Measurements from ENCODE around the gene SASH1.
A peak's percentile ranks its signal among the peaks of the same experiment; 100 is the strongest.

SASH1 gene

DNA sequence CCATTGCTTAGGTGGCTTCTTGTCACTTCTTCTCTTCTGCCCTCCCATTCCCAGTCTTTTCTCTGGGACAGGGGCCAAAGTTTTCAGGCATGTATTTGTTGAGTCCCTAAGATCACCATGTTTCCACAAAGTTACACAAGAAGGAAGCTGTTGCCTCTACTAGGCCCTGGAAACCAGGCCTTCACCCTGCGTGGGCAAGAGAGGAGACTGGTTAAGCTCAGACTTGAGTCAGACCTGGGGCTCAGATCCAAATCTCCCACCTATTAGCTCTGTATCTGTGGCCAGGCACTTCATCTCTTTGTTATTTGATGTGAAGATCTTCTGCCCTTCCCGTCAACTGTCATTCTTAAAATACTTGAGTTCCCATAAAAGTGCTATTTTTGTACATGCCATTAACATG is 154.6 kb downstream of the SASH1 start:
- DNase-seq (ENCODE audit: low read depth) = peak; percentile 34

DNA sequence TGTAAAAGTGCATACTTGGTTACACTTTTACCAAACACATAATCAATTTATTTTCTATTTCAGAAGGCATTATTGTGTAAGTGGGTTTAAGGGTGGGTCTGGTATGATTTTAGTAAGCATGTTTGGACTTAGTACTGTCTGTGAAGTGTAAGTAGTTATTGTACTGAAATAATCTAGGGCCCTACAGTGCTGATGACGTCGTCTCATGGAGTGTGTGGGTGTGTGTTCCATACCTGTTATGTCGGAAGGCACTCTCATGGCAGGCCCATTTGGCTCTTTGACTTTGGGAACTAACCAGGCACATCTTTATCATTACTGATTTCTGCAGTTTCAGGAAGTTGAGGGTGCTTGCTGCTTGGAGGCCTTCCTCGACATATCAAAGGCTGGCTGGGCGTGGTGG is 155.1 kb downstream of the SASH1 start:
- DNase-seq (ENCODE audit: low read depth) = no peak

DNA sequence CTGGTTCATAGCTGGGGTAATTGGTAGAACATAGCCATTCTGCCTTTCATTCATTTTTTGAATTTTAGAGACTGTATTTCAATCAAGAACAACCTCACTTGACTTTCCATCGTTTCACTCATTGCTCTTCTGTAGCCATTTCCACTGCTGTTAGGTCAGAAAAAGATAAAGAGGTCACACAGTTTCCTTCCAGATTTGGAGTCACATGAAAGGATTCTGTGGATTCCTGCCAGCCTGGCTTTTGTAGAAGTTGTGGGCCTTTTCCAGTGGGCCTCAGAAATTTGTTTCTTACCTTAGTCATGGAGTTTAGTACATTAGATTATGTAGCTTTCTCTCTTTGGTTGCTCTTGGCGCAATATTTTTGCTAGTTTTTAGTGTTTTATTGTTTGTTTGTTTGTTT is 157.8 kb downstream of the SASH1 start:
- no peak for DNase-seq (ENCODE audit: low read depth)

DNA sequence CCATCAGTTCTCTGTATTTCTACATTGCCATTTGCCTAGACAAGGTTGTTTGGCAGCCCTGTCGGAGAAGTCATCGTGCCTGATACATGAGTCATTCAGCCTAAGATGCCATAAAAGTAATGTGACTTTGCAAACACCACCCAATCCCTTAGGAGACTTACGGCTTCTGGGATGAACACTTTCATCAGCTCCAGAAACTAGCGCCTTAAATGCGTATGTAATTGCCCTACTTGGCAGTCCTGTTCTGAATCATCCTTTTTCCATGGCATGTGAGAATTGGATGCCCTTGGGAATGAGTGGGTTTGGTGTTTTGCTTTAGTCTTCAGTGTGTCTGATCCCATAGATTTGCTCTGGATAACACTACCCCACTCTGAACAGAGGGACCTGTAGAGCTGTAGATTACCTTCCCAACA is 158.5 kb downstream of the SASH1 start:
- DNase-seq (ENCODE audit: low read depth) = peak; percentile 95

DNA sequence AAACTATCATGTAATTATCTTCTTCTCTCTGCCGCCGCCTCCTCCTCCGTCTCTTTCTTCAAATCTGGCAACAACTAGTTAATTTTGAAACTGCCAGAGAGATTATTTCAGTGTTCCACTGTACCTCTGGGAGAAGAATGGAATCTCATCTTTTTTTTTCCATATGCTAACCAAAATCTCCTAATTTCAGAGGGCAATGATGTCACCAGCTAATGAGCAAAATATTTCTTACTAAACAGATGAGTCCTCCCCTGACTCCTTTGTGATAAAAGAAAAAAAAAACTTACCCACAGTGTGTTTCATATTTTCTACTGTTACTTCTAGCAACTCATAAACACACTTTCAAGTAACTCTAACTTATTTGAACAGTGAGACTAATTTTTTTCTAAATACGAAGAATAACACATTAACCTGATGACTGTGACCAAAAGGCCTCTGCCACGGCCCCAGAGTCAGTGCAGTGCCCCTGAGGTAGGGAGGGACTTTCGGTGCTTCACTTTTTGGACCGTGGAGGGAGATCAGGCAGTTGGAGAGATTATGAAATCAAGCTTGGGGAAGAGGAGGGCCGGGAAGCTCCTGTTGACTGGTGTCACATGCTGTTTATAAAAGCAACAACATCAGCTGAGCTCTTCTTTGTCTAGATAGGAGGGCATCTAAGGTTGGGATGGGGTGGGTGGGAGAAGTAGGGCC is 159.6 kb downstream of the SASH1 start:
- peak; percentile 32 for DNase-seq (ENCODE audit: low read depth)

DNA sequence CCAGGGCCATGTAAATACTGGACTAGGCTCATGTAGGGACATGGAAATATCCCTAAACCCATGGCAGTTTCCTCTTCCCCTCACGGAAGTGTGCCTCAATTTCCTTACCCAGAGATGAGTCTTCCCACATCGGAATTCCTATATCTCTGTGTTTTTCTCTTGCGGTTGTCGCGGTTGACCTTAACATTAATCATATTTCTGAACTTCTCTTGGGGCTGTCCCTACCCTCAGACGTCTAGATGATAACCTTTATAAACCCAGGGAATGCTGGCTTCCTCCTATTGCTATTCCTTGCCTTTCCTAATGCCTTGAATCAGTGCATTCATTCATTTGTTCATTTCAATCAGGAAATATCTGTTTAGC is 160.1 kb downstream of the SASH1 start:
- no peak for DNase-seq (ENCODE audit: low read depth)

DNA sequence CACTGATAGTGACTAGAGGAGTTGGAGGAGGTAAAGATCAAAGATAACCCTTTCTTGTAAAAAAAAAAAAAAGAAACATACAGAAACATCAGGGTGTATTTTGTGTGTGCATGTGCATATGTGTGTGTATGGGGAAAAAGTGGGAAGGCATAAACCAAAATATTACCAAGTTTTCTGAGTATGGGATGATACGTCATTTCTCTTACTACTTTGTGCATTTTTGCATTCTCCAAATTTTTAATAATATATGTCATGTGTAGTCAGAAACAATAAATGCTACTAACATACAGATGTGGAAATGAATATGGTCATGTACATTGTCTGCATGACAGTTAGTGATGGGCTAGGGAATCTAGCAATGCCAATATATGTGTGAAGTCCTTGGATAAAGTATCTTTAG is 161.1 kb downstream of the SASH1 start:
- DNase-seq (ENCODE audit: low read depth) = no peak

DNA sequence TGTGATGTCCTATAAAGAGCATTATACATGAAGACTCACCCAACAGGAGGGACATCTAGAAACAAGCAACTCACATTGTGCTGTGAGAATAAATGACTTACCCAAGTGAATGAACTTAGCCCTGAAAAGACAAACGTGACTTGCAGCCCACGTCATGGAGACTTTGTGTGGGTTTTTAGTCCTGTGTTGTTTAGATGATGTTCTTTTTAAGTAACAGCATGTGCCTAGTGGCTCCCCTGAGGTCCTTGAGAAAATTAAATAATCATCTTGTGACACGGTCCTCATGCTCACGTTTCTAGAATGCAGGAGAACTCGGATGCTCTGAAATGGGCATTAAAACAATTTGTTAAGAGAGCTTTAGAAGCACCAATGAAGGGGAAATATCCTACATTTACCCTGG is 165.1 kb downstream of the SASH1 start:
- DNase-seq (ENCODE audit: low read depth) = peak; percentile 41

DNA sequence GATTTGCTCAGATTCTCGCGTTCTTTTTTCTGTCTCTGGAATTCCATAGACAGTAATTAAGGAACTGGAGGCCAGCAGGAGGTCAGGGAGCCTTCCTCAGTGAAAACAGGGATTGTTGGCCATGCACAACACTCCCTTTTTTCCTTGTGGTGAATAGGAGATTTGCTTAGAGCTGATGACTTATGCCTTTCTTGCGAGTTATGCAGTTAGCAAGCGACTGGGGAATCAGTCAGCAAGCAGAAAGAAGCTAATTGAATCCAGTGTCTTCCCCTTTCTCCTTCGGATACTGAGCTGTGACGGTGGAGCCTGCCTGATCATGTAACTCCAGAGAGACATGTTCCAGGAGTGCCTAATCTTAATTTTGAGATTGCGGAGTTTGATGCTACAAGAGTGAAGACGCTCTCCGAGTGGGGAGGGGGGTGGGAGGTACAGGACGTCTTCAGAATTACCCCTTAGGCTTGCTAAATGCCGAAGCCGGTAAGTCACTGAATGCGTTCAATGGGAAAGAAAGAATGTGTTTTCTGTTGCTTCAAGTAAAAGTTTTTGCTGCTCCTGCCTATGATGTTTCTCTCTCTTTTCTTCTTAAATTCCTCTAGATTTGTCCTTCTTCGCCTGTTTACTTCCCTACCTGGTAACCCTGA is 165.9 kb downstream of the SASH1 start:
- DNase-seq (ENCODE audit: low read depth) = peak; percentile 86

DNA sequence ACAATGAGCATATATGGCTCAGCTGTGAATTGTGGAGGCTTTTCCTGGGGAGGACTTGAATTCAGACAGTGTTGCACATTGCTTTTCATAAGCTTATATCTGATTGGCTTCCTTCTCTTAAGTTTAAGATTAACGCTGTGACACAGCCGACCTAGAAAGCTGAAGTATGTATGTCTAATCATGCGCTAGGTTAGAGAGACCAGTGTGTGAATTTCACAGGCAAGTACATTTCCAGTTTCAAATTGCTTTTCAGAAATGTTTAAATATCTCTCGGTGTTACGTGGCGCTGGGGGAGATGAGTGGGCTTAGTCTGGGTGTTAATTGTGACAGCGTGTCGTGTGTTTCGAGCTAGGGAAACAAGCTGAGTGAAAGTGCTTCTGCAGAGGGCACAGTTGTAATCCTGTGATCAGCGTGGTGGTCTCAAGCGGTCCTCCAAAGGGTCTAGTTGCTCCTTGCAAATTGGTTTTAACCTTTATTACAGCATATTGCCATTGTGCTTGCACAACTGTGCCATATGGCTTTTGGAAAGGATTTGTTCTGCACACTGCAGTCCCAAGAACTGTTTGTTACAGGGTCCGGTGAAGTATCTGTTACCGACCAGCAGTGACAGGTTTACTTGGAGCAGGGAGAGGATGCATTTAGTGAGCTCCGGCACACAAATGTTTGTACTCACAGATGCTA is 166.6 kb downstream of the SASH1 start:
- peak; percentile 75 for DNase-seq (ENCODE audit: low read depth)

DNA sequence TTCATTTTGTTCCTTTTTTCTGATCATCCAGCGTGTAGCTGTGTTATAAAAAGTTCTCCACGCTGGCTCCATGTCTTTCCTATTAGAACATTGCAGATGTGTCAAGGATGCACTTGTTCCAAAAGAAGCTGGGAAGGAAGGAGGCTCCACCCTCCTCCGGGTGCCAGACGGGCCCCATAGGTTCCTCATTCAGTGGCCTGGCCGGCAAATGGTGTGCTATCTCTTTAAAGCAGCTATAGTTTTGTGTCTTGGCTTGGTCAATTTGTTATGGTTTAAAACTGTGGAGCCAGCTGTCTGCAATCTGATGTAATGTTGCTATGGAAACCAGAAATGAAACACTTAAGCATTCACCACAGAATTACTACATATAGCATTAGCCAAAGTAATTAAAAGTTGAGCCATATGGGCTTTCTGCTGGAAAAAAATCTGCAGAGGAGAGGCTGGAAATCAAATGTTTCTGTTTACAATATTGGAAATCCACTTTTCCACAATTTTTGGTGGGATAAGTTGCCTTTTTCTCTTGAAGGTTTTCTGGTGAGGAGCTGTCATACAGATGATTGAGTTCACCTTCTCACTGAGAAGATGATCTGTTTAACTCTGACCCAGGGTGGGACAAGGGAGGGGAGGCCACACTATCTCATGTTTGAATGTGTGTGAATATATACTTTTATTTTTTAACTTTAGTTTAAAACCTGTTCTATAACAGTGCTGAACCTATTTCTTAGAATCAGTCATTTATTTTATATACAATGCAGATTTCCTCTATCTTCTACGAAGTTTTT is 167.4 kb downstream of the SASH1 start:
- peak; percentile 97 for DNase-seq (ENCODE audit: low read depth)

DNA sequence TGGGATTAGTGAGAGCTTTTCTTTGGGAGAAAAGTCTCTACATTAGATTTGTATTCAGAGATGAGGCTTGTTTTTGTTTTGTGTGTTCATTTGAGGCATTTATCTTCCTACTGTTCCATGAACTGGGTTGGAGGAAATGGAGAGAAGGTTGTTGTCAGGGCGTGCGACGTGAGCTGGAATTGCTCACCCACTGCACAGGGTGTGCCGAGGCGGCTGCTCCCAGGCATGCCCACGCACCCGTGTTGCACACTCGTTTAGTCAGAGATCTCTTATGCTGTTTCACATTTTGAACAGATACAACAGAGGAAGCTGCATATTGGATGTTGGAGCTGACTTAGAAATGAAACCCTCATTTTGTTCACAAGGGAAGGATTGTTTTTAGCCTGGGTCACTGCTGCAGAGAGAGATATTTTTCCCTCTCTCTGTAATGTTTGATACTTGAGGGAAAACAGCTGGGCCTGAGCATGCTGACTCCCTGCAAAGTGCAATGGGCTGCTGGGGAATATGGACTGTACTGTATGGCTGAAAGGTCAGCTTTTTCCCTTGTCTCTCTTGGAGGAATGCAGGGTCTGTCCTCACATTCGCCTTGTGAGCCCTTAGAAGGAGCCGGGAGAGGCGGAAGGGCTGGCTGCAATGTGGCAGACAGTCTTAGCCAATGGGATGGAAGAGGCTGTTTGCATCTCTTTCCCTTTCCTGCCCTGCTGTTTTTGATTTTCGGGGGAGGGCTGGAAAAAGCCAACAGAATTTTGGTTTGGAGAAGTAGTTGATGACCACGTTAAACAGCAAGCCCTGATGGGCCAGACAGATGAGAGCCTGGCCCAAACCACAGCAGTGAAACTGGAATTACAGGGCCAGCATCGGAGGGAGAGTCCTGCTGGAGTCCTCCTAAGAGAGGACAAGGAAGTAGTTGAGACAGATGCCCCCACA is 170.8 kb downstream of the SASH1 start:
- no peak for DNase-seq (ENCODE audit: low read depth)

DNA sequence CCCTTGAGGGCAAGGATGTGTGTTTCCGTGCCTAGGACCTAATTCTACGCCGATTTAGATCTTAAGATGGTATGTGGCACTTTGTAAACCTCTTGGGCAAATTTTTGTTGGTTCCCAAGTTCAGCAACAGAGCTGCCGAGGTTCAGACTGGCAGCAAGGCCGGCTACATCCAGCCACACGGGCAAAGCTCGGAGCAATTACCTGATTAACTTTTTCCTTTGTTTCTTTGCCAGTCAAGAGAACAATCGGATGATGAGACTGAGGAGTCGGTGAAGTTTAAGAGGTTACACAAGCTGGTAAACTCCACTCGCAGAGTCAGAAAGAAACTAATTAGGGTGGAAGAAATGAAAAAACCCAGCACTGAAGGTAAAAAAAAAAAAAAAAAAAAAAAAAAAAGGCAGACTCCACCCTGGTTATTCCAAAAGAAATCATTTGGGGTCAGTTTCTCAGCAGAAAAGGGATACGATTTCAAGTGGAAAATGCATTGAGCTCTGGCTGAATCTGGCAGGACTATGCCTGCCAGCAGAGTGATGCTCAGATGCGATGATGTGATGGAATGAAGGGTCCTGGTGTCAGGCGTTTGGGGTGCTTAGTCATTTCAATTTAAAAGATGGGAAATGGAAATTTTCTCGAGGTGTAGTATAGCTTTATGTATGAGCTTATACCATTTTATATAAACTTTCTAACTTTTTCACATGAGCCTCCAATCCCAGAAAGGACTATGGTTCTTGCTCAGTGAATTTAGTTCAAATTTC is 171.6 kb downstream of the SASH1 start:
- DNase-seq (ENCODE audit: low read depth) = no peak

DNA sequence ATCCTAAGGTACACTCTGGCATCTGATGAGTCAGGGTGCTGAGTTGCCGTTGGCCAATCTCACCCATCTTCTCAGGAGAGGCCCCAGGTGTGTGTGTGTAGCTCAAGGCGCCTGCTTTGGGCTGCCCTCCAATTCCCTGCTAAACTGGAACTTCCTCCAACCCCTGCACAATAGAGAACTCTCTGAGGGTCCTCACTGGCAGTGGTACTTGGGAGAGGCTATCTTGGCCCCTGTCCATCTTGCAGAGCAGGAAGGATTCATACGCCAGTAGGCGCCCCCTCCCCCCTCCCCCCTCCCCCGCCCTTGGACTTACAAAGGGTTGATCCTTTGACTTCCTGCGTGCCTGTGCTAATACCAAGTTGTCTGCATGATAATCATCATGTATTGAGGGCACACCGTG is 173.6 kb downstream of the SASH1 start:
- DNase-seq (ENCODE audit: low read depth) = no peak

DNA sequence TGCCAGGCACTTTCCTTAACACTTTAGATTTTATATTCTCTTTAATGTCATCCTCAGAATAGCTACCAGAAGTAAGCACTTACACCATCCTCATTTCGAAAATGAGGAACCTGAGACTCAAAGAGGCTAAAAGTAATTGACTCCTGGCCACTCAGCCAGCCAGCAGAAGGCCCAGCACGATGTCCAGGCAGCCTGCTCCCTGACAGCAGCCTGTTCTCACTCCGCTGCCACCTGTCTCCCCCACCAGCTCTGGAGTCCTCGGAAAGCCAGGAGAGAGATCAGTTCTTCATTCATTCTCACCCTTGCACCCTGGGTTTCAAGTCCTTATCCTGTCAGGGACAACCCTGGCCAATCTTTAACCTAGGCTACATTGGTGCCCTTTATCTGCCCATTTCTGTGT is 174.0 kb downstream of the SASH1 start:
- no peak for DNase-seq (ENCODE audit: low read depth)

DNA sequence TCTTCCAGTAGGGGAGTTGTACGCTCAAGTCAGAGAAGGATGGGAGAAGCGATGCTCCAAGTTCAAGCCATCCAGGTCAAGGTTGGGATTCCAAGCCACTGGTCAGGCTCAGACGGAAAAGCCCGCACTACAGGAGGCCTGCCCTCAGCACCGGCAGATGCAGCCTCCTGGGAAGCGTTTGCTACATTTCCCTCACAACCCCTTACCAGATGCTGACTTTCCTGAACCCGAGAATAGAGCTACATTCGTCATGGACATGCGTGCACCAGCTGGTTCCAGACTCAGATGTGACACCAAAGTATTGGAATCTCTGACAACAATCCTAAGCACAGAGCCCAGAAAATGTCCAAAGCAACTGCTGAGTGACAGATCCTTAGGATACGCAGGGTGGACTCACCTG is 174.8 kb downstream of the SASH1 start:
- DNase-seq (ENCODE audit: low read depth) = no peak

DNA sequence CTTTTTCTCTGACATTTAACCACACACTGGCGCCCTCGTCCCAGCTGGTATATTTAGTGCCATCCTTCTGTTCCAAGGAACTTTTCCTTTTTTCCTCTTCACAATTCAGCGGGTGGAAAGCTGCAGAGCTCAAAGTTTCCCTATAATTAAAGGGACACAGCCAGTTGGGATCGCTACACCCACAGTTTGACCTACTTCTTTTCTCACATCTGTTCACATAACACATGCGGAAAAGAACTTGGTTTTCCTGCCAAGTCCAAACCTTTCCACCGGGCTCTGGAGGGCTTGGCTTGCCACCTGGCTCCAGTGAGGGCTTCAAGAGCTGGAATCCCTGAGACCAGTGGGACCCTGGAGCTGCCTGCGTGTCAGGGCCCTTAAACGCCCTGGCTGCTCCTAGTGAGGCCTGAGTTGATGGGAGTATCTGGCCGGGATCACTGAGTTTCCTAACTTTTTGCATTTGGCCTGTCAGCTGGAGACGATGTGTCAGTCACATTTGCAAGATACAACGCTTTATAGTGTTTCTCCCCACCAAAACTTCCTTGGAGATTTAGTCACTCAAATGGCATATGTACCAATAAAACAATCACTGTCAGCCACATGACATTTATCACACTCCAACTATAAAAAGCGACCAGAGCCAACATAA is 176.0 kb downstream of the SASH1 start:
- no peak for DNase-seq (ENCODE audit: low read depth)

DNA sequence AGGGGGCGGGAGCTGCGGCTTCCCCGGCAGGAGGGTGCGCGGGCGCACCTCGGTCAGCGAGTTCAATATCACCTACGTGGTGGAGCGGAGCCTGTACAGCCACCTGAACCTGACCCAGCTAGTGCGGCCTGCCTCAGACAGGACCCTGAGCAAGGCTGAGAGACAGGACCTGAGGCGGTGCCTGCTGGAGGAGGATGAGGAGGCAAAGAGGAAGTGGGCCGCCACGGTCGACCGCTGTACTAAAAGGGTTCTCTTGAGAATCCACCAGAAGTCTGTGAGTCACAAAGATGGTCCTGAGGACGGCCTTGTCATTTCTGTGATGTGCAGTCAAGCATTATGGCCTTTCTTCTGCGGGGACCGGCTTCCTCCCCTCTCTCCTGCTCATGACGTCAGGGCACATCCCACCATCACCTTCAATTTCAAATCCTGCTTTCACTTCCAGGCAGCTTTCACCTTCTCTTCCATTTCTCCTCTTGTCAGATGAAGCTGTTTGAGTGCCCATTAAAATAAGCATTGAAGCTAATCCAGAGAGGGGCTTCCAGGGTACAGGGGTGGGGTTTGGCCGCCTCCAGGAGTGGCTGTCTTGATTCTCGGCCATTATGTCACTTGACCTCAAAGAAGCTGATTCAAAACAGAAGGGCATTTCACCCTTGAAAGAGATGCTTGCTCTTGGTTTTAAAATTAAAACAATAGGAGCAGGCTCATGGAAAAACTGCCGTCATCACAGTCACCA is 177.6 kb downstream of the SASH1 start:
- no peak for DNase-seq (ENCODE audit: low read depth)

DNA sequence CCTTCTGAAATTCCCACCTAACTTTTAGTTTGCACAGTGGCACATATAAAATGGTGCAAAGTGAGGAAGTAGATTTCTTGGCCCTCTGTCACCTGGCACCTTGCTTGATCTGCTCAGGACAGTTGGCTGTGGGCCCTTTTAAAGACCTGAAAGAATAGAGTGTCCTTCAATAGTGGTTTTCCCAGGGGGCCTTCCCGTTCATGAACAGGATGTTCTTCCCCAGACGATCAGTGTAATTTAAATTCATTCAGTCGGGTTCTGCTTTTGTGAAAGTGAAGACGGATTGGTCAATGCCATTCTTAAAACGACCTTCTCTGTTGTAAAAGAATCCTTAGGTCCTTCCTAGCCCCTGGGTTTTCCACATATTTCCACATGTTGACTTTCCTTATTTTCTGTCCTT is 178.5 kb downstream of the SASH1 start:
- DNase-seq (ENCODE audit: low read depth) = no peak

DNA sequence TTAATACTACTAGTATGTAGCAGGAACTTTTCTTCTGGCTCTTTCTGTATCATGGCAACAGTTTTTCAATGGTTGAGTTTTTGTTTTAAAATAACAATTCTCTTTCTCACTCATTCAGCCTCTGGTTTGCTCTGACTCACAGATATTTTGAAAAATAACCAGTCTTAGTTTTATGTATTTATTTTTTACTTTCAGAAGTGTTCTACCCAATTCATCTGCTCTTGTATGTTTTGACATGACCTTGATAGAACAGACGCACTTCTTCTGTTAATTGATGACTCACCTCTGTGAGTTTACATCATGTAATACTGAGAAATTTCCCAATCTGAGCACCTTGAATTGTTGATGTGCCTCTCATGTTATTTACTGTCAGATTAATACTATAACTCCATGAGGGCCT is 178.9 kb downstream of the SASH1 start:
- peak; percentile 78 for DNase-seq (ENCODE audit: low read depth)

Measured in ELR (cell line).